HEK293 (cell line): Measurements from ENCODE around the gene SPIB.

Experiments used
- CTCF ChIA-PET: fragments of 350-600 bp; formaldehyde crosslinking; extraction: SDS; loops from one replicate; lab custom pipeline; 2021; ENCODE audit warnings: antibody characterized with exemption; lab: Yijun Ruan, JAX
- POLR2A ChIA-PET: fragments of 300-600 bp; formaldehyde crosslinking; extraction: SDS; loops from one replicate; lab custom pipeline; 2020; ENCODE audit warnings: antibody characterized with exemption, inconsistent platforms; lab: Yijun Ruan, JAX
- H3K27ac ChIP-seq: fragments of 200-500 bp; sonication (Bioruptor generic); 2 replicates; pipeline ENCODE4 v1.5.1; 2014; ENCODE audit warnings: low read depth, low read length, control low read depth, inconsistent platforms; ENCODE audit errors: extremely low read depth
- H3K36me3 ChIP-seq, 2 experiments: fragments of 200-500 bp in 1 of 2; sonication (Bioruptor generic) in 1 of 2; 1 replicate in 1 of 2; 2 replicates in 1 of 2; pipeline ENCODE4 v1.5.1; 2014 to 2017; ENCODE audit warnings: inconsistent platforms in 2 of 2, low read length in 2 of 2; ENCODE audit not compliant: control insufficient read depth in 2 of 2, insufficient read depth in 1 of 2
- H3K4me1 ChIP-seq: fragments of 200-500 bp; sonication (Bioruptor generic); 2 replicates; pipeline ENCODE4 v1.5.1; 2014; ENCODE audit warnings: mild to moderate bottlenecking, low read length, inconsistent platforms; ENCODE audit not compliant: control insufficient read depth, insufficient read depth
- H3K4me3 ChIP-seq: 2 replicates; pipeline ENCODE4 v1.5.1; 2011; ENCODE audit warnings: low read depth, mild to moderate bottlenecking, control low read depth, low read length, moderate library complexity
- H3K9me3 ChIP-seq: fragments of 200-500 bp; sonication (Bioruptor generic); 2 replicates; pipeline ENCODE4 v1.5.1; 2014; ENCODE audit warnings: low read depth, low read length, inconsistent platforms; ENCODE audit not compliant: control insufficient read depth, insufficient read depth
- KLF1 ChIP-seq: fragments of 450-650 bp; formaldehyde crosslinking; IDR thresholded peaks from 2 replicates; pipeline ENCODE4 v1.5.1; 2016; ENCODE audit warnings: missing biosample characterization, missing genetic modification characterization
- KLF10 ChIP-seq: fragments of 450-650 bp; IDR thresholded peaks from 2 replicates; pipeline ENCODE4 v1.5.1; 2018; ENCODE audit warnings: missing biosample characterization, mild to moderate bottlenecking, missing genetic modification characterization
- KLF9 ChIP-seq: fragments of 450-650 bp; formaldehyde crosslinking; IDR thresholded peaks from 2 replicates; pipeline ENCODE4 v1.5.1; 2016; ENCODE audit warnings: missing biosample characterization, missing genetic modification characterization, low read depth
- PATZ1 ChIP-seq: fragments of 450-650 bp; formaldehyde crosslinking; IDR thresholded peaks from 2 replicates; pipeline ENCODE4 v1.5.1; 2016; ENCODE audit warnings: missing biosample characterization, missing genetic modification characterization
- SP7 ChIP-seq: fragments of 450-650 bp; formaldehyde crosslinking; IDR thresholded peaks from 2 replicates; pipeline ENCODE4 v1.5.1; 2016; ENCODE audit warnings: missing biosample characterization, missing genetic modification characterization
- WT1 ChIP-seq: fragments of 450-650 bp; formaldehyde crosslinking; IDR thresholded peaks from 2 replicates; pipeline ENCODE4 v1.5.1; 2016; ENCODE audit warnings: missing biosample characterization, missing genetic modification characterization
- ZBTB11 ChIP-seq: fragments of 450-650 bp; formaldehyde crosslinking; conservative IDR thresholded peaks from 2 replicates; pipeline ENCODE4 v1.5.1; 2016; ENCODE audit warnings: low read depth, missing biosample characterization, missing genetic modification characterization
- ZBTB20 ChIP-seq: fragments of 450-650 bp; formaldehyde crosslinking; IDR thresholded peaks from 2 replicates; pipeline ENCODE4 v1.5.1; 2016; ENCODE audit warnings: missing biosample characterization, missing genetic modification characterization
- ZBTB6 ChIP-seq: fragments of 450-650 bp; formaldehyde crosslinking; IDR thresholded peaks from 2 replicates; pipeline ENCODE4 v1.5.1; 2017; ENCODE audit warnings: missing biosample characterization, missing genetic modification characterization
- ZBTB8A ChIP-seq: fragments of 450-650 bp; formaldehyde crosslinking; IDR thresholded peaks from 2 replicates; pipeline ENCODE4 v1.5.1; 2016; ENCODE audit warnings: missing biosample characterization, missing genetic modification characterization
- ZEB2 ChIP-seq: fragments of 450-650 bp; formaldehyde crosslinking; IDR thresholded peaks from 2 replicates; pipeline ENCODE4 v1.5.1; 2016; ENCODE audit warnings: missing biosample characterization, missing genetic modification characterization
- ZFHX2 ChIP-seq: fragments of 450-650 bp; formaldehyde crosslinking; conservative IDR thresholded peaks from 2 replicates; pipeline ENCODE4 v1.5.1; 2016; ENCODE audit warnings: missing biosample characterization, missing genetic modification characterization
- ZNF10 ChIP-seq: fragments of 450-650 bp; formaldehyde crosslinking; IDR thresholded peaks from 2 replicates; pipeline ENCODE4 v1.5.1; 2017; ENCODE audit warnings: missing biosample characterization, missing genetic modification characterization
- ZNF112 ChIP-seq: fragments of 450-650 bp; formaldehyde crosslinking; IDR thresholded peaks from 2 replicates; pipeline ENCODE4 v1.5.0; 2017; ENCODE audit warnings: missing biosample characterization, missing genetic modification characterization
- ZNF132 ChIP-seq: fragments of 450-650 bp; formaldehyde crosslinking; IDR thresholded peaks from 2 replicates; pipeline ENCODE4 v1.5.1; 2017; ENCODE audit warnings: missing biosample characterization, missing genetic modification characterization, borderline replicate concordance
- ZNF175 ChIP-seq: fragments of 450-650 bp; formaldehyde crosslinking; IDR thresholded peaks from 2 replicates; pipeline ENCODE4 v1.5.1; 2016; ENCODE audit warnings: missing biosample characterization, missing genetic modification characterization
- ZNF221 ChIP-seq: fragments of 450-650 bp; formaldehyde crosslinking; IDR thresholded peaks from 2 replicates; pipeline ENCODE4 v1.5.1; 2017; ENCODE audit warnings: missing biosample characterization, missing genetic modification characterization, borderline replicate concordance
- ZNF335 ChIP-seq: fragments of 450-650 bp; formaldehyde crosslinking; conservative IDR thresholded peaks from 2 replicates; pipeline ENCODE4 v1.5.1; 2016; ENCODE audit warnings: missing biosample characterization, missing genetic modification characterization
- ZNF341 ChIP-seq: fragments of 450-650 bp; formaldehyde crosslinking; IDR thresholded peaks from 2 replicates; pipeline ENCODE4; 2016; ENCODE audit warnings: low read depth, missing biosample characterization, missing genetic modification characterization
- ZNF354C ChIP-seq: fragments of 450-650 bp; formaldehyde crosslinking; IDR thresholded peaks from 2 replicates; pipeline ENCODE4 v1.5.1; 2016; ENCODE audit warnings: missing biosample characterization, missing genetic modification characterization, low read depth, borderline replicate concordance
- ZNF426 ChIP-seq: fragments of 450-650 bp; formaldehyde crosslinking; IDR thresholded peaks from 2 replicates; pipeline ENCODE4 v1.5.1; 2017; ENCODE audit warnings: missing biosample characterization, missing genetic modification characterization, mild to moderate bottlenecking, inconsistent platforms, moderate library complexity
- ZSCAN30 ChIP-seq: fragments of 450-650 bp; IDR thresholded peaks from 2 replicates; pipeline ENCODE4 v1.5.1; 2018; ENCODE audit warnings: missing biosample characterization, mild to moderate bottlenecking, missing genetic modification characterization, moderate library complexity
- TF ChIP-seq, protein P1 (sequence below): fragments of 450-650 bp; formaldehyde crosslinking; IDR thresholded peaks from 2 replicates; pipeline ENCODE4 v1.5.1; 2017; ENCODE audit warnings: missing biosample characterization, missing genetic modification characterization
- TF ChIP-seq, protein P2 (sequence below): fragments of 450-650 bp; formaldehyde crosslinking; IDR thresholded peaks from 2 replicates; pipeline ENCODE4 v1.5.1; 2017; ENCODE audit warnings: missing biosample characterization, missing genetic modification characterization

The SPIB gene

DNA sequence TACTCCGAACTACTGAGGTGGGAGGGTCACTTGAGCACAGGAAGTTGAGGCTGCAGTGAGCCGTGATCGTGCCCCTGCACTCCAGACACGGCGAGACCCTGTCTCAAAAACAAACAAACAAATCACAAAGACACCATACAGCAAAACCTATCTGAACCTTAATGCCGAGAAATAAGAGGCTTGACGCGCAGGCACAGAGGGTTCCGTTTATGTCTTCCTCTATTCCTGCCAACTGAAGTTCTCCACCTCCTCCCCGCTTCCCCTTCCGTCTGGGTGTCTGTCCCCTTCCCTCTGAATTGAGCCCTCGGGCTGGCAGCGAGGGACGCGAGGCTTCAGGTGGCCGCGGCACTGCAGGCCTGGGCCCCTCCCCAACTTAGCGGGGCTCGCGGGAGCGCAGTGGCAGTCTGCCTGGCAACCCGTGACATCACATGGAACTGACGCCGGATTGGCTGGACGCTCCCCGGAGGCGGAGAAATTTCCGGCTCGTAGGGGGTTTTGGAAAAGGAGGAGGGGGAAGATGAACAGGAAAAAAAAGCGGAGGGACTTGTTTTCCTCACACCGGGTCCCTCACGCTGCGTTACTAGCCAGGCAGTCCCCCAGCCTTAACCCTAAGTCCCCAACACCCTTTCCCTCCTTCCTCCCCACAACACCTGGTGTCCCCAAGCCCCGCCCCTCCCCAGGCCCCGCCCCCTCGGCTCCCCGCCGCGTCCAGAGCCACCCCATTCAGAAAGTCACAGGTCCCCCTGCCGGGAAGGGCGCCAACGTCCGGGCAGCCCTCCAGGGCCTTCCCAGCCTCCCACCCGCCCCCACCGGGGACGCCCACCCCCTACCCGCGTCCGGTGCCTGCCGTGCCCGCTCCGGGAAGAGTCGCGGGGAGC lies 12.8 kb downstream of the SPIB start (continued):
- TF ChIP-seq ZSCAN30 (peak; percentile 63; the same call in 1 of the 2 replicates), ZNF354C (tag by site-specific recombination) (no peak), ZNF112 (tag by site-specific recombination) (no peak), ZNF426 (no peak), ZNF221 (tag by site-specific recombination) (no peak), ZNF341 (tag by site-specific recombination) (peak; percentile 35; the same call in 1 of the 2 replicates), ZBTB11 (0 out of 2 replicates have a peak, but pooled peaks have one; percentile 23), ZBTB20 (tag by site-specific recombination) (peak; percentile 24; the same call in 1 of the 2 replicates), PATZ1 (tag by site-specific recombination) (peak; percentile 74; the same call in 1 of the 2 replicates), SP7 (tag by site-specific recombination) (0 out of 2 replicates have a peak, but pooled peaks have one; percentile 37)
- TF ChIP-seq, protein P1, sequence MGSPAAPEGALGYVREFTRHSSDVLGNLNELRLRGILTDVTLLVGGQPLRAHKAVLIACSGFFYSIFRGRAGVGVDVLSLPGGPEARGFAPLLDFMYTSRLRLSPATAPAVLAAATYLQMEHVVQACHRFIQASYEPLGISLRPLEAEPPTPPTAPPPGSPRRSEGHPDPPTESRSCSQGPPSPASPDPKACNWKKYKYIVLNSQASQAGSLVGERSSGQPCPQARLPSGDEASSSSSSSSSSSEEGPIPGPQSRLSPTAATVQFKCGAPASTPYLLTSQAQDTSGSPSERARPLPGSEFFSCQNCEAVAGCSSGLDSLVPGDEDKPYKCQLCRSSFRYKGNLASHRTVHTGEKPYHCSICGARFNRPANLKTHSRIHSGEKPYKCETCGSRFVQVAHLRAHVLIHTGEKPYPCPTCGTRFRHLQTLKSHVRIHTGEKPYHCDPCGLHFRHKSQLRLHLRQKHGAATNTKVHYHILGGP (tag by site-specific recombination), result no peak

GRCh38 chr19:50432221-50433028 lies 13.7 kb downstream of the SPIB start, which contains the start of gene MYBPC2:
MYBPC2 (plus strand) TSS chr19:50432892; CDS start chr19:50432954, 62 bp downstream.
- peaks cover 11% of the 10 kb centered on the region for H3K4me1 ChIP-seq
- ChIA-PET POLR2A (interaction anchor here (0.5 to 1.2 kb wide), 2 partner anchors 53 to 373 kb away, joined by 3 read pairs; no protein-coding TSS in a partner anchor), CTCF (interaction anchor here (0.6 to 1.6 kb wide), 3 partner anchors 28 to 173 kb away, joined by 3 to 5 read pairs (median 4); no protein-coding TSS in a partner anchor)
- H3K9me3 ChIP-seq, result no peaks in the 10 kb centered on the region
- peak within 1 kb of the TSS; percentile 44; the same call in 1 of the 2 replicates for H3K27ac ChIP-seq
- no peaks in the 10 kb centered on the region for H3K36me3 ChIP-seq
- peak within 1 kb of the TSS; percentile 57 for H3K4me3 ChIP-seq
- TF ChIP-seq ZFHX2 (tag by site-specific recombination) (peak; percentile 77), ZNF10 (tag by site-specific recombination) (no peak), ZNF175 (tag by site-specific recombination) (no peak), ZEB2 (tag by site-specific recombination) (0 out of 2 replicates have a peak, but pooled peaks have one; percentile 26), ZNF132 (tag by site-specific recombination) (no peak), ZNF335 (tag by site-specific recombination) (0 out of 2 replicates have a peak, but pooled peaks have one; percentile 52), KLF1 (tag by site-specific recombination) (peak; percentile 52), ZBTB20 (tag by site-specific recombination) (peak; percentile 55), ZBTB8A (tag by site-specific recombination) (0 out of 2 replicates have a peak, but pooled peaks have one; percentile 7), KLF10 (tag by site-specific recombination) (no peak), WT1 (tag by site-specific recombination) (peak; percentile 65), ZBTB6 (tag by site-specific recombination) (no peak), KLF9 (tag by site-specific recombination) (no peak)
- TF ChIP-seq, protein P2, sequence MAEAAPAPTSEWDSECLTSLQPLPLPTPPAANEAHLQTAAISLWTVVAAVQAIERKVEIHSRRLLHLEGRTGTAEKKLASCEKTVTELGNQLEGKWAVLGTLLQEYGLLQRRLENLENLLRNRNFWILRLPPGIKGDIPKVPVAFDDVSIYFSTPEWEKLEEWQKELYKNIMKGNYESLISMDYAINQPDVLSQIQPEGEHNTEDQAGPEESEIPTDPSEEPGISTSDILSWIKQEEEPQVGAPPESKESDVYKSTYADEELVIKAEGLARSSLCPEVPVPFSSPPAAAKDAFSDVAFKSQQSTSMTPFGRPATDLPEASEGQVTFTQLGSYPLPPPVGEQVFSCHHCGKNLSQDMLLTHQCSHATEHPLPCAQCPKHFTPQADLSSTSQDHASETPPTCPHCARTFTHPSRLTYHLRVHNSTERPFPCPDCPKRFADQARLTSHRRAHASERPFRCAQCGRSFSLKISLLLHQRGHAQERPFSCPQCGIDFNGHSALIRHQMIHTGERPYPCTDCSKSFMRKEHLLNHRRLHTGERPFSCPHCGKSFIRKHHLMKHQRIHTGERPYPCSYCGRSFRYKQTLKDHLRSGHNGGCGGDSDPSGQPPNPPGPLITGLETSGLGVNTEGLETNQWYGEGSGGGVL, result peak; percentile 41; the same call in 1 of the 2 replicates
